ENCODE data around the gene CLEC11A.

The CLEC11A gene

DNA sequence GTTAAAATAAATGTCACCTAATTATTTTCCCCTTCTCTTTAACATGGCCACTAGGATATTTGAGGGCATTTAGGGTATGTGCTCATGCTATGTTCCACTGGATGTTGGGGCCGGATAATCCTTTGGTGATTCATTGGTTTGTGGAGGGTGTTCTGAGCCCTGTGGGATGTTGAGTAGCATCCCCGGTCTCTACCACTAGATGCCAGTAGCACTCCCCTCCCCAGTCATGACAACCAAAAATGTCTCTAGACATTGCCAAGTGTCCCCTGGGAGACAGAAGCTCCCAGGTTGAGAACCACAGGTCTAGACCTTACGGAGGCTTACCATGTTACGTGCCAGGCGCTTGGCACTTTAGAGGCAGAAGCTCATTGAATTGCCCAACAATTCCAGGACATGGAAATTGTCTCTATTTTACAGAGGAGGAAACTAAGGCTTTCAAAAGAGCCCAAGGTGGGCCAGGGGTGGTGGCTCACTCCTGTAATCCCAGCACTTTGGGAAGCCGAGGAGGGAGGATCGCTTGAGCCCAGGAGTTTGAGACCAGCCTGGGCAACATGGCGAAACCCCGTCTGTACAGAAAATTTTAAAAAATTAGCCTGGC is 17.6 kb upstream of the CLEC11A start:
- peak; percentile 69 for DNase-seq

DNA sequence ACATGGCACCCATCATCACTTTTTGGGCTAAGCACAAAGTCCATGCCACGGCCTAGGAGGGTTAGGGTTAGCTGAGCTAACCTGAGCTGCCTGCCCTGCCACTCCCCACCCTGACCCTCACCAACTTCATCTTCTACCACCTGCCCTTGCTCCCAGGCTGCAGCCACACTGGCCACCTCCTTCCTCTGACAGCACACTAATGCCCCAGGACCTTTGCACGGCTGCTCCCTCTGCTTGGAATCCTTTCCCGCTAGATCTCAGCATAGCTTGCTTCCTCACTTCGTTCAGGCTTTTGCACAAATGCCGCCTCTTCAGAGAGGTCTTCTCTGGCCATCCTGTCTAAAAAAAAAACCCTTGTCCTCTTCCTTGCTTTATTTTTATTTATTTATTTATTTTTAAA is 16.8 kb upstream of the CLEC11A start:
- DNase-seq: no peak

DNA sequence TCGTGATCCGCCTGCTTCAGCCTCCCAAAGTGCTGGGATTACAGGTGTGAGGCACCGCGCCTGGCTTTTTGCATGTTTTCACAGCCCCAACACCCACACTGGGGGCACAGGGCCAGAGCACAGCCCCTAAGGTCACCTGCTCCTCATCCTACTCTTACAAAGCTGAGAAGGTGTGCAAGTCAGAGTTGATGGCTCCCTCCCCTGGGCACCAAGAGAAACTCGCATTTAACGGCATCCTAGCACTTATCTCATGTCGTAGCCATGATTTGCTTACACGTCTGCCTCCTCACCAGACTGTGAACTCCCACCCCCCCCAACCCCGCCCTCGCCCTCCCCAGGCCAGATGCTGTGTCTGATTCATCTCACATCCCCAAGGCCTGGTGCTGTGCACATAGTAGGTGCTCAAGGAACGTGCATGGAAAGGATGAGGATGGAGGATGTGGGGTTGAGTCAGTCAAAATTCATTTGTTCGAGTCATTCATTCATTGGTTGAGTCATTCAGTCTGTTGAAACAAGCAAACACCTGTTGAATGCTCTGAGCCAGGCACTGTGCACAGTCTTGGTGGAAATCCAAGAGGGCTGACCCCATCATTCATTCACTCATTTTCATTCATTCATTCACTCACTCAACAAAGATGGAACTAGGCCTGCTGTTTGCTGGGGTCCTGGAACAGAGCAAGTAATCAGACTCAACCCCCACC is 14.8 kb upstream of the CLEC11A start:
- peak; percentile 40 for DNase-seq

DNA sequence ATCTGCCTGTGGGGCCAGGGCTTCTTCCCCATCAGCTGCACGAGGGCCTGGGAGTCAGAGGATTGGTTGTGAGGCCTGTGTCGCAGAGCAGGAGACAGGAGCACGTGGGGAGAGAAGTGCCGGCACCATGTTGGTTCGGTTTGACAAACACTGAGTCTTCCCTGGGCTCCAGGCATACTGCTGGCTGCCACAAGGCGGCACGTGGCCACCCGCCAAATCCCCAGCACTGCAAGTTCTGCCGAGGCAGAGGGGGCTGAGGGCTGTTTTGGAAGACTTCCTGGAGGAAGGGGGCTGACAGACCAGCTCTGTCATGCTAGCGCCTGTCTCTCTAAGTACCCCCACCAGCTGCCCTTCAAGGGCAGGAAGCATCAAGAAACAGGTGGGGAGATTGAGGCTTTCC is 13.1 kb upstream of the CLEC11A start:
- DNase-seq: peak; percentile 56

DNA sequence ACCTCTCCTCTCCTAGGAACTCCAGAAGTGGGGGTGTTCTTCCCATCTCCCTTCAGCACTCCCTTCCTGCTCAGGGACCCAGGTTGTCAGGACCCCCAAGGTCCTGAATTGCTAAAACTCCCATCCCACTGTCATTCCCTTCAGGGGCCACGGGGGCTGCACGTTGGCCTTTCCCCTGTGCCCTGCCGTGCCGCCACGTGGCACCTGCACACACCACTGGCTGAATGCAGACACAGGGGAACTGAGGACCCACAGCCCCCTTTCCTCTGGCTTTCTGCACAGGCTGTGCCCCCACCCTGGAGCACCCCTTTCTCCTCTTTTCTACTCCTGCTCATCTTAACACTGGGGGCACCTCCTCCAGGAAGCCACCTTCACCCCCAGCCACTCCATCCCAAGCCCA is 12.6 kb upstream of the CLEC11A start:
- DNase-seq: no peak

DNA sequence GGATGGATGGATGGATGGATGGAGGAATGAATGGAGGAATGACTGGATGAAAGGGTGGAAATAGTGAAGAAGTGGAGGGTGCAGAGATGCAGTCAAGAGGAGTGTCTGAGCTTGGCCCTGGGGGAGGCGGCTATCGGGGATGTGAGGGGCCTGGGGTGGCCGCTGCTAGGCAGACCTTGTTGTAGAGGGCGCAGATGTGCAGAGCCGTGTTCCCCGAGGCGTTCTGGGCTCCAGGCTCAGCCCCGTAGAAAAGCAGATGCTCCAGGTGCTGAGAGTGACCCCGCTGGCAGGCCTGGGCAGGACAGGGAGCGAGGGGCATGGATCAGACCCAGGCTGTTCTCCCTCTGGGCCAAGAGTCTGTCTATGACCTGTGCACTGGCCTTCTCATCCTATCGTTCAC is 12.0 kb upstream of the CLEC11A start:
- no peak for DNase-seq

DNA sequence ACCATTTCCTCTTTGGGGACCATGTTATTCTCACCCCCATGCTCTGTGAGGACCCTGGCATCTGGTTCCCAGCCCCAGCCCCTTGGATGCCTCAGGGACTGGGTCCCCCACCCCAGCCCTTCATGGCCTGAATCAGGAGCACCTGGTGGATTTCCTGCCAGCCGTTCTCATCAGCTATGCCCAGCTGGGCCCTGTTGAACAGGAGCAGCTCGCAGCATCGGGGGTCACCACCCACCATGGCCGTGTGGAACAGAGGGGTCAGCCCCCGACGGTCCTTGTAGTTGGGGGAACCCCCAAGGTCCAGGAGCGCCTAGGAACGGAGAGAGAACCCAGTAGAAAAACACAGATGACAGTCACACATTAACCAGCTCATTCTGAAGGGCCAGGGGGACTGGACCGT is 11.4 kb upstream of the CLEC11A start:
- DNase-seq: no peak

DNA sequence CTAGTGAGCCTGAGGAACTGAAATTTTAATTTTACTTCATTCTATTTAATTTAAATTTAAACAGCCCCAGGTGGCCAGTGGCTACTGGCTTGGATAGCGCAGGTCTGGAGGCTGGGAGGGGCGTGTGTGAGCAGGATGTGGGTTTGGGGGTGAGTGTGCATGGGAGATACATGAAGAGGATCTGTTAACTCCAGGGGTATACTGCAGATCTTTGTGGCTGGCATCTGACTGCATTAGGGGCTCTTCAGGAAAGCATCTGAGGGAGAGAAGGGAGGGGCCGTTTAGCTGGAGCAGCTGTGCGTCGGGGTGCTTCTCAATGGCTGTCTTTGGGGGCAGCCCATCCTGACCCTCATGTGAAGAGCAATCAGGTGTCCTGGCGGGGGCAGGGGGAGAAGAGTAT is 10.3 kb upstream of the CLEC11A start:
- DNase-seq: no peak

DNA sequence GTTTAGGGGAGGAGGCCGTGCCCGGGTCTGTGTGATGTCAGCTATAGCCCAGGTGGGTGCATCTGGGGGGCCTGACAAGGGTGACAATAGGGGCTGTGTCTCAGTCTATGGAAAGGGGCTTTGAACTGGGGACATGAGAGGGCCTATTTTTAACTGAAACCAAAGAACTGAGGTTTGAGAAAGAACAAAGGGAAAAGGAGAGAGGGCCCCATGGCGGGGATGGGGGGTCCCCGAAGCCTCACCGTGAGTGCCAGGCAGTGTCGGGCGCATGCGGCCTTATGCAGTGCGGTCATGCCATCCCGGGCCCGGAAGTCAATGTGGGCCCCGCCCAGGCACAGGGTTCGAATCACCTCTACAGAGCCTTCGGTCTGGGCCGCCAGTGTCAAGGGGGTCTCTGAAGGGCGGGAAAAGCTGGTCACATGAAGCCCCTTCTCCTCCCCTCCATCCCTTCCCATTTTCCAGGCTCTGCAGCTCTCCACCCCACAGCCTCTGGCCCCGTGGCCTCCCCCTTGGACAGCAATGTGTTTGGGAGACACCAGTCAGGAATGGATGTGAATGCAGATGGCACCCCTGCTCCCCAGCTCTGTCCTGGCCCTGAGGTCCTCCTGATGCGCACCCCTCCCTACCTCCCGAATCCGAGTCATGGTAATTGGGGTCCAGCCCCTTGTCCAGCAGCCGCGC is 9.5 kb upstream of the CLEC11A start:
- DNase-seq: no peak

DNA sequence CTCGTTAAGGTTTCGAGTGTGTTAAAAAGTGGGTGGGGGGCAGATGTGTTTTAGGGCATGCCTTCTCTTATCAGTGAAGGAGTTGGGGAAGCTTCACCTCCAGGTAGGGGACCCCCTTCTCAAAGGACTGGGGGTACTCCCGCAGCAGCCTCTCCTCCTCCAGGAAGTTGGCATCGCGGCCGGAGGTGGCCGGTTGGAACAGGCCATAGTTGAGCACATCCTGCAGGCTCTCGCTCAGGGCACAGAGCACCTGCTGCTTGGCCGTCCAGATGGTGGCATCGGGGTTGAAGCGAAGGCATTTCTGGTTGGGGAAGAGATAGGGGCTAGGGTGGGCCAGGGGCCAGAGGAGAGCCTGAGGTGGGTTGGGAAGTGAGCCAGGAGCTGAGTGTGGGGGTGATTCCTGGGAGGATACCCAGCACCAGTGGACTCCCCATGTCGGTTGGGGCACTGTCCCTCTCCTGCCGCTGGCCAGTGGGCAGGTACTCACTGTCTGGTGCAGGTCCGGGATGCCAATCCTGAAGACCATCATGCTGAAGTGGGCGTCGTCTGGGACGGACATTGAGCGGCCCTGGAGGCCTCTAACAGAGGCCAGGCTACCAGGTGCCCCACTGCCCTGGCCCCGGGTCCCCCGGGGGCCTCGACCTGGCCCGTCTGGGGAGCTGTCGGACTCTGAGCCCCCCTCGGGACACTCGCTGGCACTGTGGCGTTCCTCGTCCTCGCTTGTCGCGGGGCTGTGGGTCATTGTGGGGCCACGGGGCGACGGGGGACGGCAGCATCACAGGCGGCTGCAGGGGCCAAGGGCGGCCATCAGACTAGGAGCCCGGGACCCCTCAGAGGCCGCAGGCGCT is 6.8 kb upstream of the CLEC11A start:
- DNase-seq: no peak

DNA sequence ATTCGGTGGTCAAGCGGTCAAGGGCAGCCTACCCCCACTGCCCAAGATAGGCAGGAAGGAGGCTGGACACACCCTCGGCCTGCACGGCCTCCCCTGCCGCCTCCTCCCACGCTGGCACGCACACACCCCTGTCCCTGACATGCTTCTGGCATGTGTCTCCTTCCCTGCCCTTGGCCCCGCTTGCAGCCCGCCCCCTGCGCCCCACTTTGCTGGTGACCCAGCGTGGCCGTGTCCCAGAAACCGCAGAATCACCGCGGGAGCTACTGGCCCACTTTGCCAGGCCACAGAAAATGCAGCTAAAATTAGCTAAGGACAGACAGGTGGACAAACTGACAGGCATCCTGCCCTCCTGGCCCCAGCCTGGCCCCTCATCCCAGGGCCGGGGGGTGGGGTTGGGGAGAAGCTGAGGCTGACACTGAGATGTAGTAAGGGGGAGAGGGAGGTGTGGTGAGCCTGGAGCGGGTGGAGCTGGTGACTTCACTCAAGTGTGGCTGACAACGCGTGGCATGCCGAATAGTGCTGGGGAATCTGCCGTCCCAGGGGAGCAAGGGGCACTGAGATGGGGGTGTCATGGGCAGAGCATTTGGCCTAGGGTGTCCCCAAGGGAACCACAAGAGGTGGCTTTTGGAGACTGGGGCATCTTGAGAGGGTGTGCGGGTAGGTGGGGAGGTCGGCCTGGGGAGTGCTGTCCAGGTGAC is 6.0 kb upstream of the CLEC11A start:
- no peak for DNase-seq

DNA sequence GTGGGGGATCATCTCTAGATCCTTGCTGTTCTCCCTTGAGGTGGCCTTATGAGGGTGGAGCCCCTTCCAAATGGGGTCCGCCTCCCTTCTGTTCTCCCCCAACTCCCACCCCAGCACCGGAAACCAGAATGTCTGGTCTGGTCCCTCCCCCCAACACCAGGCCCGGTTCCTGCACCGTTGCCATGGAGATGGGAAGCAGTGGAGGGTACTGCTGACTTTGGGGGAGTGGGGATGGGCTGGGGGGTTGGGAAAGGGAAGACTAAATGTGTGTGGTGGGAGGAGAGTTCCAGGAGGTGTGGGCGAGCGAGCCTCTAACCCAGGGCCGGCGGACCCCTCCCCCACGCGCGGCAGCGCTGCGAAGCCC is 5.3 kb upstream of the CLEC11A start:
- no peak for DNase-seq

DNA sequence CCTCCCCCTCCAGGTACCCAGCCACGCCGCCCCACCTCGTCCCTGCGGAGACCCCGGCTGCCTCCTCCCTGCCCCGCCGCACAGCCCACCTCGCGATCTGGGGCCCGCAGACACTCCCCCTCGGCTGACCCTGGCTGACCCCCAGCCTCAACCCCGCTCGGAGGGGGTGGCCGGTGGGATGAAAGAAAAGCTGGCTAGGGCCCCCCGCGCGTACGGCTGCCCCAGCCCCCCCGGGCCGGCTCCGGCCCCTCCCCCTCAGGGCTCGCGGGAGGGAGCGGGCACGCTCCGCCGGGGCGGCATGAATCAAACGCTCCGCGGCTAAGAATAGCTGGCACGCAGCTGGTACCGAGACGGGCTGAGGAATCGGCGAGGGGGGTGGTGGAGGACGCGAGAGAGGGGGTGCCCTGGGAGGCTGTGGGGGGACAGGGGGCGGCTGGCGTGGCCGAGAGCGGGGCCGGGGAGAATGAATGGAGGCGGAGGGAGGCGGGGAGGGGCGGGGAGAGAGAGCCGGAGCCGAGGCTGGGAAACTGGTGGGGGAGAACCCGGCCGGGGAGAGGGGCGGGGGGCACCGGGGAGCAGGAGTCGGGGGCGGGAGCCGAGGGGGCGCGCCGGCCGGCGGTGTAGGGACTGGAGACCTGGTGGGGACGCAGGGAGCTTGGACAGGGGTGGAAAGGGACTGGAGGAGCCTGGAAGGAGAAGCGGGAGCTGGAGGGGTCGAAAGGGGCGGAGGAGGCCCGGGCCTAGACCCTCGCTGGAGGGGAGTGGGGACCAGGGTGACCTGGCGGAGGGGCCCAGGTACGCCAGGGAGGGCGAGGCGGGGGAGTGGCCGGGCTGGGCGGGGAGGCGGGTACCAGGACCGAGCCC is 4.7 kb upstream of the CLEC11A start:
- no peak for DNase-seq

DNA sequence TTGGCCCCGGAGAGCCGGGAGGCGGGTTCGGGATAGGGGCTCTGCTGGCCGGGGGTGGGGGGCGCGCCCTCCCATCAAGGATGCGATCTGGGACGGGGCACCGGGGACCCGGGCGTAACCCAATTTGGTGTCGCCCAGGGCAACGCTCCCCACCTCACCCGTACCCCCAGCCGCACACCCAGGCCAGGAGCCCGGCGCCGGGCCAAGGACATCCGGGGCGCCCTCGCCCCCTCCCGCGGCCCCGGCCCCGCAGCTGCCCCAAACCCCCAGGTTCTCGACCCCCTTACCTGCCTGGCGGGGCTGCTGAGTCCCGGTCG is 4.1 kb upstream of the CLEC11A start:
- no peak for DNase-seq

DNA sequence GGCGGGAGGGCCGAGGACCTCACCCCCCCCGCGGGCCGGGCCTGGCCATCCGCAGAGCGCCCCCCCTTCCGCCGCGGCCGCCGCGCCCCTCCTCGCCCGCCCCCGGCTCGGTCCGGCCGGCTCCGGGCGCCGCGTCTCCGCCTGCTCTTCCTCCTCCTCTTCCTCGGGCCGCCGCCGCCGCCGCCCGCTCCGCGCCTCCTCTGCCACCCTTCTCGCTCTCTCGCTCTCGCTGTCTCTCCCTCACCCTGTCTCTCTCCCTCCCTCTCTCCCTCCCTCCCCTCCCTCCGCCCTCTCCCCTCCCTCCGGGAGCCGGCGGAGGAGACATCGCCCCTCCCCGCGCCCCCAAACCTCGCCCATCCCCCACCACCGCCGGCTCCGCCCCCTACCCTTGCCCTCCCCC is 3.6 kb upstream of the CLEC11A start, which contains the start of gene SHANK1:
TSS of gene SHANK1 (minus strand) at position 237 of the 400 bp plus-strand sequence. CDS start 2,883 bp downstream, outside the sequence.
- peak; percentile 76 for DNase-seq

DNA sequence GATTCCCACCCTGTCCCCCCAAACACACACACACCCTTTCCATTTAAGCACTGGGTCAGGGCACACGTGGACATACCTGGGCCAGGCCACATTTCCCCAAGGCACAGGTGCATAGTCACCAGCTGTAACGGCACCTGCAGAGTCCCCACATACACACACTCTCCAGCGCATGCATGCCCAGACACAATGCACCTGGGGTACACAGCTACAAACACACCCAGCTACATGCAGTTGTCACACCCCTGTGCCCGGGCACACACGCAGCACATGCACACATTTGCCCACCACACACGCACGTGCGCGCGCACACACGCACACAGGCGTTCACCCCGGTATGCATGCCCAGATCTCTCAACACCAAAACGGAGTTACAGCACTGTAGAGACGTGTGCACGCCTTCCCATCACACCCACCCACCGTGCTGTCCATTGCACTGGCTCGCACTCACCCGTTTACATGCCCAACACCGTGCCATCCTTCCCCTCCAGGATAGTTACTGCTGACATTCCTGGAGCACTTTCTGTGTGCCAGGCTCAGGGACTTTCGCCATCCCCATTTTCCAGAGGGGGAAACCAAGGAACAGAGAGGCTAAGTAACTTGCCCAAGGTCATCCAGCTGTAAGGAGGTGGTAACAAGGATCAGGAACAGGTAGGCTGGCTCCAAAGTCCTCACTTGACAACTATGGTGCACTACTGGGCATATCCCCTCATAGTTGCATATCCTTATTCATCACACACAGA is 2.8 kb upstream of the CLEC11A start:
- peak; percentile 87 for DNase-seq

DNA sequence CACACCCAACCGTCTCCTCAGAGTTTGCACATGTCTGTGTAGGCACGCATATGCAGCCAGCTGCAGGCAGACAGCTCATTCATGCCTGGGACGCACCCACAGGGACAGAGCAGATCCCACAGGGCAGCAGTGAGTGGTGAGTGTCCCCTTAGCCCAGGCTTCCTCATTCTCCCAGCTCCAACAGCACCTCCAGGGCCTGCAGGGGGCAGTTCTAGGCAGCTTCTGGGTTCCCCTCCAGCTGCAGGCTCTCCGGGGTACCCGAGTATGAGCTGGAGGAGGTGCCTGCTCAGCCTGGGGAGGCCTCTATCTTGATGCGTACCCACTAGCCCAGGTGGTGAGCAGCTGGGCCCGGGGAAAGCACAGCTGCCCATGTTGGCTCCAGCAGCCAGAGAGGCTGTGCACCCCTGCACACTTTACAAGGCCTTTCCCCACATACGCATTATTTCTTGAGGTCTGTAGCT is 2.2 kb upstream of the CLEC11A start:
- peak; percentile 87 for DNase-seq

DNA sequence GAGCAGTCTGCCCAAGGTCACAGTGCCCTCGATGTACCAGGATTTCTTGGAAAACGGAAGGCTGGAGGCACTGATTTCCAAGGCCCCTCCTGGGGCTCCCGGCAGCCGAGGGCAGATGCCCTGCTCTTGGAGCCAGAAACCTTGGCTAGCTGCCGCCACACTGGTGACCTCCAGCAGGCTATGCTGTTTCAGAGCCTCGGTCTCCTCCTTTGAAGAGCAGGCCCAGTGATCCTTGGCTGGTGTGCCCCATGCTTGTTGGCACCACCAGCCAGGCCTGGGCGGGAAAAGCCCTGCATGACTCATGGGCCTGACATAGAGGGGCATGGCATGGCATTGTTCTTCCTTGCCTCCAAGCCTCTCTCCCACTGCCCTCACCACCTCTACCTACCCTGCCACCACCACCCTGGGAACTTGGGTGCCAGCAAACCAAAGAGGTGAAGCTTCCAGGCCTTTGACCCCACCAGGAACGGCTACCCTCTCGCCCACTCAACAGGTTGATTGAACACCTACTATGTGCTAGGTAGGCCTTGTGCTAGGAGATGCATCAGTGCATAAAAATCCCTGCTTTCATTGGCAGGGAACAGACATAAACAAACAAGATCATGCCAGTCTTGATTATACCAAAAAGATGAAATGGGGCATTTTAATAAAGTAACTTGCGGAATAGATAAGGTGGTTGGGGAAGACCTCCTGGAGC is 1.6 kb upstream of the CLEC11A start:
- DNase-seq: peak; percentile 75

DNA sequence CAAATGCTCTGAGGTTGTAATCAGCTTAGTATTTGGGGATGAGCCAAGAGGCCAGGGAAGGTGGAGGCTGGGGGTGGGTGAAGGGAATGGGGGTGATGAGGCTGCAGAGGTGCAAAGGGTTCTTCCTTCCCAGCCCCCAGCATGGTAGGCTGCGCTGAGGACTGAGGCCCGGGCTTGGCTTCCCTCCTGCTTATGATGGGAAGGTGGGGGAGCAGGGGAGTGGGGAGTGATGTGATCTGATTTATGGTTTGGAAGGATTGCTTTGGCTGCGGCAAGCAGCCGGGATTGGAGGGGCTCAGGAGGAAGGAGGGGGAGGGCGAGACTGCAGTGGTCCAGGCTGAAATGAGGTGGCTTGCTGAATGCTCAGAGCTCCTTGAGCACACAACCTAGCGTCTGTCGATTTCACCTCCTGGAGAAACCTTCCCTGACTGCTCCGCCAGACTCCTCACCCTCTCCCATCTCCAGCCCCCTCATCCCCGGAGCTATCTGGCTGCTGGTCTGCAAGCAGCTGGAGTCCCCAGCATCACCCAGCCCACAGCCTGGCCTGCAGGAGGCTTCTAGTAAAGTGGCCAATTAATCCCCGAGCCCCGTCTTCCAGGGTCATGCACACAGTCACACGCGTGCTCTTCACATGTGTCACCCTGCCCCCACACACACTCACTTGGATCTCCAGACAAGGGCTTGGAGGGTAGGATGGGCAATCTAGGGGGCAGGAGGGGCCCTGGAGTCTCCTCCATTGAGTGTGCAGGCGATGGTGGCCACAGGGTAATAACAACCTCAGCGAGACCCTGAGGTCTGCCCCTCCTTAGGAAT is 757 bp upstream of the CLEC11A start:
- DNase-seq: no peak

Data from RPMI8226 (cell line).